ENCODE results near the gene BRD4. TPM values are rescaled to one million over a fixed set of nuclear protein-coding genes. Genes with fewer than 3 reads are reported as not detected.

Gene BRD4
- polyA plus RNA-seq, 1 donor = 35.7 TPM

DNA sequence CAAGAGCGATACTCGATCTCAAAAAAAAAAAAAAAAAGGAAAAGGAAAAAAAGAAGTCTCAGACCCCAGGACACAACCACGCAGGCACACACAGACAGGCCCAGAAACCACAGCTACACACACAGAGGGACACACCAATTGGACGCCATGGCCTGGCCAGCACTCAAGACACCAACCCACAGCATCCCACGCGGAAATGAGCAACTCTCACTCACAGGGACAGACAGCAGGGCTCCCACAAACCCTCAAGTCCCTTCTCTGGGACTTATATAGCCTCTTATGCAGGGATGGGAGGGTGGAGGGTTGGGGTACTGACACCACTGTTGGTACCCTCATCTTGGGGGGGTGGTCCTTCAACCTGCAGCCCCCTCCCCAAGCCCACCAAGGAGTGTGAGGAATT is 137.4 kb downstream of the BRD4 start:
- DNase-seq (ENCODE audit: low read depth) = no peak

- no peak for DNase-seq (ENCODE audit: low read depth)
Observed at GRCh38 chr19:15191982-15192381, 140.4 kb downstream of the BRD4 start.

- no peak for DNase-seq (ENCODE audit: low read depth)
Observed at GRCh38 chr19:15191514-15191913, 140.8 kb downstream of the BRD4 start.

GRCh38 chr19:15188851-15189250 is 143.5 kb downstream of the BRD4 start:
- DNase-seq (ENCODE audit: low read depth) = no peak

DNA sequence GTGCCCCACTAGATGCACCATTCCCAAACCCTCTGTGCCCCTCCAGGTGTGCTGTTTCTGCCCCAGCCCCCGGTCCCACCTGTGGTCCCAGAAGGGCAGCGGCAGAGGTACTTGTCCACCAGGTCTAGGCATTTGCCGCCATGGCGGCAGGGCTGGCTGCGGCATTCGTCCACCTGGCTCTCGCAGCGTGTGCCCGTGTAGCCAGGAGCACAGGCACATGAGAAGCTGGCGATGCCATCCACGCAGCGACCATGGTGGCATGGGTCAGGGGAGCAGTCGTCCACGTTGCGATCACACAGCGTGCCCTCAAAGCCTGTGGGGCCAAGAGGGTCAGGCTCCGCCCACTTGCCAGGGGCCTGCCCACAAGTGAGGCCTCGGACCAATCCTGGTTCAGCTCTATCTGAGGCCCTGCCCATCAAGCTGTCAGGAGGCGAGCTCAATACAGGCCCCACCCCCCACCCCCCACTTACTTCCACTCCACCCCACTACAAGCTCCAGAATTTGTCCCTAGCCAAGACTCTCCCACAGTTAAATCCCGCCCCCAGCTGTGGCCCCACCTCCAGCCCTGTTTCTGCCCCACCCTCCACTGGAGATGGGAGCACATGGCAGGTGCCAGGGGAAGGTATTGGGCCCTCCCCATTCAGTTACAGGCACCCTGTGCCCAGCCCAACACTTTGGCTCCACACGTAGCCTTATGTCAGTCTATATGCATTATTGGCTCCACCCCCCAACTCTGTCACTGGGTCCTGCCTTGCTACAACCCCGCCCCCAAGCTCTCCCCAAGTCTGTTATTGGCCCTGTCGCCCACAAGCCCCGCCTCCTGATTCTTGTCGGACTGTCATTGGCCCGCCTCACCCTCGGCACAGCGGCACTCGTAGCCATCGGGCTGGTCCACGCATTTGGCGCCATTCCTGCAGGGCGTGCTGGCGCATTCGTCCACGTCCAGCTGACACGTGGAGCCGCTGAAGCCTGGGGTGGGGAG is 145.0 kb downstream of the BRD4 start:
- no peak for DNase-seq (ENCODE audit: low read depth)

Other genes starting within 250 kb of the BRD4 start
- gene SYDE1, start 225.1 kb downstream of the BRD4 start, polyA plus RNA-seq (ENCODE audit: insufficient read length) = 12.7 TPM
- gene NOTCH3, start 131.5 kb downstream of the BRD4 start, polyA plus RNA-seq (ENCODE audit: insufficient read length) = 131 TPM
- gene EPHX3, start 100.1 kb downstream of the BRD4 start, polyA plus RNA-seq (ENCODE audit: insufficient read length) = 0.30 TPM
- 20.9 TPM for gene AKAP8, start 47.2 kb upstream of the BRD4 start, polyA plus RNA-seq (ENCODE audit: insufficient read length)
- 69.5 TPM for gene AKAP8L, start 86.4 kb upstream of the BRD4 start, polyA plus RNA-seq (ENCODE audit: insufficient read length)
- gene WIZ, start 117.4 kb upstream of the BRD4 start, polyA plus RNA-seq (ENCODE audit: insufficient read length) = 31.2 TPM
- gene RASAL3, start 132.0 kb upstream of the BRD4 start, polyA plus RNA-seq (ENCODE audit: insufficient read length) = 0.90 TPM
- not detected for gene PGLYRP2, start 147.0 kb upstream of the BRD4 start, polyA plus RNA-seq (ENCODE audit: insufficient read length)
- gene CYP4F22, start 176.0 kb upstream of the BRD4 start, polyA plus RNA-seq (ENCODE audit: insufficient read length) = not detected